GM12874 (cell line): ENCODE data around the gene CDK14.

ENCODE experiments used
- CTCF ChIP-seq: IDR thresholded peaks from 2 replicates; pipeline ENCODE4 v1.5.1; 2011; ENCODE audit warnings: low read depth, mild to moderate bottlenecking, control low read depth, low read length, moderate library complexity; ENCODE audit not compliant: insufficient read depth

The CDK14 gene

GRCh38 chr7:90720984-90721760, 125.1 kb downstream of the CDK14 start:
- no peak for TF ChIP-seq CTCF

GRCh38 chr7:90721869-90722431, 125.8 kb downstream of the CDK14 start:
- no peak for TF ChIP-seq CTCF

GRCh38 chr7:90723233-90723632, 127.1 kb downstream of the CDK14 start:
- no peak for TF ChIP-seq CTCF

GRCh38 chr7:90723866-90724265, 127.7 kb downstream of the CDK14 start:
- no peak for TF ChIP-seq CTCF

GRCh38 chr7:90726120-90726519, 130.0 kb downstream of the CDK14 start:
- no peak for TF ChIP-seq CTCF

GRCh38 chr7:90726623-90727022, 130.5 kb downstream of the CDK14 start:
- TF ChIP-seq CTCF = no peak

GRCh38 chr7:90727412-90727811, 131.3 kb downstream of the CDK14 start:
- TF ChIP-seq CTCF = no peak
